HCT116 (cell line): ENCODE results near the gene KCNA2. TPM values are rescaled to one million over a fixed set of nuclear protein-coding genes. Genes with fewer than 3 reads are reported as not detected.

ENCODE experiments used
- ATAC-seq: fragments of 200-7000 bp; cut with Tn5 transposase; 2 replicates; pipeline ENCODE4 v1.9.1; 2020; ENCODE audit warnings: mild to moderate bottlenecking, moderate library complexity
- BruUV-seq: library from RNA; stranded (reverse); fragments of 400-500 nt; replicated peaks from 2 replicates; lab custom pipeline; 2021; lab: Mats Ljungman, UMichigan
- CTCF ChIA-PET: fragments of 300-600 bp; sonication (Branson Sonifier 250); formaldehyde crosslinking; loops from one replicate; lab custom pipeline; 2021; ENCODE audit warnings: antibody characterized with exemption; lab: Charles Lee
- POLR2A ChIA-PET: fragments of 300-600, 350-600 bp; sonication (Branson Sonifier 250); formaldehyde crosslinking; loops from one replicate; lab custom pipeline; 2021; ENCODE audit warnings: antibody characterized with exemption; lab: Charles Lee
- RAD21 ChIA-PET, 2 experiments: fragments of 300-600 bp; sonication (Branson Sonifier 250); formaldehyde crosslinking; loops; one replicate each; lab custom pipeline; 2023; ENCODE audit warnings: low total read pairs in 2 of 2; ENCODE audit not compliant: uncharacterized antibody in 2 of 2, unreplicated experiment in 2 of 2, low non-redundant PET in 1 of 2; lab: Charles Lee
- DNase-seq: peaks from one replicate; pipeline ENCODE4 v3.0.0-alpha.2; 2010; ENCODE audit warnings: low read depth, low spot score
- H2AFZ ChIP-seq: fragments of 200-600 bp; shearing (Covaris generic), sonication (generic); 2 replicates; pipeline ENCODE4 v1.6.1; 2017; ENCODE audit warnings: low read depth, mixed run types, mixed read lengths, antibody characterized with exemption, low read length; ENCODE audit not compliant: poor library complexity, severe bottlenecking
- H3K27ac ChIP-seq: 2 replicates; pipeline ENCODE4 v1.5.1; 2012; ENCODE audit warnings: low read depth, low read length
- H3K27me3 ChIP-seq: fragments of 200-600 bp; sonication (generic); 2 replicates; pipeline ENCODE4 v1.6.1; 2016; ENCODE audit warnings: mixed run types, low read length, mixed read lengths; ENCODE audit not compliant: insufficient read depth
- H3K36me3 ChIP-seq, 2 experiments: fragments of 200-500 bp in 1 of 2; fragments of 200-600 bp in 1 of 2; sonication (Bioruptor generic) in 1 of 2; sonication (generic) in 1 of 2; 2 replicates each; pipeline versions ENCODE4 v1.5.1 to v1.6.1; 2014 to 2016; ENCODE audit warnings: low read length in 2 of 2, inconsistent platforms in 1 of 2, mixed read lengths in 1 of 2, mixed run types in 1 of 2; ENCODE audit not compliant: insufficient read depth in 2 of 2, control insufficient read depth in 1 of 2
- H3K4me1 ChIP-seq, 2 experiments: fragments of 200-600 bp in 1 of 2; sonication (generic) in 1 of 2; 2 replicates each; pipeline versions ENCODE4 v1.5.1 to v1.6.1; 2012 to 2017; ENCODE audit warnings: low read length in 2 of 2, inconsistent platforms in 1 of 2, mild to moderate bottlenecking in 1 of 2, mixed read lengths in 1 of 2, mixed run types in 1 of 2, moderate library complexity in 1 of 2; ENCODE audit not compliant: insufficient read depth in 2 of 2, control insufficient read depth in 1 of 2
- H3K4me2 ChIP-seq: fragments of 200-600 bp; sonication (generic); 2 replicates; pipeline ENCODE4 v1.6.1; 2017; ENCODE audit warnings: mixed run types, low read length, mixed read lengths
- H3K4me3 ChIP-seq, 2 experiments: fragments of 200-600 bp in 1 of 2; sonication (generic) in 1 of 2; replicated peaks in 1 of 2; 2 replicates each; pipeline ENCODE4 v1.5.1; 2011 to 2016; ENCODE audit warnings: low read length in 2 of 2, control low read depth in 1 of 2, low read depth in 1 of 2, mild to moderate bottlenecking in 1 of 2, mixed read lengths in 1 of 2, mixed run types in 1 of 2
- H3K79me2 ChIP-seq: fragments of 200-600 bp; sonication (generic); 2 replicates; pipeline ENCODE4 v1.6.1; 2017; ENCODE audit warnings: mild to moderate bottlenecking, mixed run types, low read length, moderate library complexity, mixed read lengths; ENCODE audit not compliant: insufficient read depth
- H3K9ac ChIP-seq: fragments of 200-600 bp; sonication (generic); 2 replicates; pipeline ENCODE4 v1.6.1; 2016; ENCODE audit warnings: low read length, mixed read lengths
- H3K9me2 ChIP-seq: fragments of 200-600 bp; sonication (generic), shearing (Covaris generic); 2 replicates; pipeline ENCODE4 v1.6.1; 2017; ENCODE audit warnings: mixed run types, mild to moderate bottlenecking, moderate library complexity; ENCODE audit not compliant: insufficient read depth
- H3K9me3 ChIP-seq, 2 experiments: fragments of 200-500 bp in 1 of 2; fragments of 200-600 bp in 1 of 2; sonication (Bioruptor generic) in 1 of 2; sonication (generic) in 1 of 2; 2 replicates each; pipeline ENCODE4 v1.6.1; 2014 to 2017; ENCODE audit warnings: low read length in 2 of 2, mixed read lengths in 2 of 2, inconsistent platforms in 1 of 2, low read depth in 1 of 2, mild to moderate bottlenecking in 1 of 2, mixed run types in 1 of 2, moderate library complexity in 1 of 2; ENCODE audit not compliant: control insufficient read depth in 1 of 2, insufficient read depth in 1 of 2
- H4K20me1 ChIP-seq: fragments of 200-600 bp; sonication (generic), shearing (Covaris generic); 2 replicates; pipeline ENCODE4 v1.6.1; 2017; ENCODE audit warnings: mixed run types, mild to moderate bottlenecking, moderate library complexity; ENCODE audit not compliant: insufficient read depth
- ATF3 ChIP-seq: IDR thresholded peaks from 2 replicates; pipeline ENCODE4 v1.6.1; 2012
- CBX3 ChIP-seq: IDR thresholded peaks from 2 replicates; pipeline ENCODE4 v1.6.1; 2012; ENCODE audit warnings: low read depth
- CEBPB ChIP-seq: IDR thresholded peaks from 2 replicates; pipeline ENCODE4 v1.6.1; 2012; ENCODE audit warnings: low read depth
- EGR1 ChIP-seq: IDR thresholded peaks from 2 replicates; pipeline ENCODE4 v1.6.1; 2012; ENCODE audit warnings: low read depth
- ELF1 ChIP-seq: IDR thresholded peaks from 2 replicates; pipeline ENCODE4 v1.6.1; 2012; ENCODE audit warnings: low read depth, borderline replicate concordance
- EZH2 ChIP-seq: fragments of 200-600 bp; sonication (generic); IDR thresholded peaks from 2 replicates; pipeline ENCODE4 v1.6.1; 2017; ENCODE audit warnings: antibody characterized with exemption, mixed run types
- EZH2phosphoT487 ChIP-seq: fragments of 200-600 bp; IDR thresholded peaks from 2 replicates; pipeline ENCODE4 v1.6.1; 2018; ENCODE audit warnings: antibody characterized with exemption, borderline replicate concordance
- JUND ChIP-seq: IDR thresholded peaks from 2 replicates; pipeline ENCODE4 v1.6.1; 2012
- MAX ChIP-seq: IDR thresholded peaks from 2 replicates; pipeline ENCODE4 v1.6.1; 2012
- POLR2A ChIP-seq: IDR thresholded peaks from 2 replicates; pipeline ENCODE4 v1.7.0; 2011; ENCODE audit warnings: borderline replicate concordance; ENCODE audit not compliant: insufficient read depth, insufficient read length; ENCODE audit errors: extremely low read depth
- POLR2AphosphoS5 ChIP-seq: IDR thresholded peaks from 2 replicates; pipeline ENCODE4 v1.6.1; 2011; ENCODE audit warnings: mild to moderate bottlenecking, low read depth, low read length, moderate library complexity
- RAD21 ChIP-seq: IDR thresholded peaks from 2 replicates; pipeline ENCODE4 v1.6.1; 2012; ENCODE audit warnings: low read depth, mild to moderate bottlenecking
- SIN3A ChIP-seq: IDR thresholded peaks from 2 replicates; pipeline ENCODE4 v1.6.1; 2012; ENCODE audit warnings: low read depth
- SP1 ChIP-seq: IDR thresholded peaks from 2 replicates; pipeline ENCODE4 v1.6.1; 2012; ENCODE audit warnings: low read depth
- SRF ChIP-seq: IDR thresholded peaks from 2 replicates; pipeline ENCODE4 v1.6.1; 2012; ENCODE audit warnings: low read depth
- TCF7L2 ChIP-seq: IDR thresholded peaks from 2 replicates; pipeline ENCODE4 v1.7.0; 2011; ENCODE audit warnings: borderline replicate concordance, inconsistent platforms; ENCODE audit not compliant: insufficient read depth, insufficient read length; ENCODE audit errors: extremely low read depth
- YY1 ChIP-seq: IDR thresholded peaks from 2 replicates; pipeline ENCODE4 v1.6.1; 2011; ENCODE audit warnings: low read length, low read depth, moderate library complexity, mild to moderate bottlenecking; ENCODE audit not compliant: insufficient replicate concordance; ENCODE audit errors: extremely low read depth
- ZNF274 ChIP-seq: fragments of 200-500 bp; sonication (Bioruptor generic); IDR thresholded peaks from 2 replicates; pipeline ENCODE4 v1.6.1; 2014; ENCODE audit warnings: mild to moderate bottlenecking, low read depth, low read length, inconsistent platforms
- intact Hi-C: fragments of 100-400 bp; cut with micrococcal nuclease; formaldehyde crosslinking; loops from 2 replicates; pipeline ENCODE4 v1.10.0; 2022
- total RNA-seq: library from RNA; stranded (reverse); gene quantifications from one replicate; pipeline ENCODE4 v1.2.1, GENCODE V29; 2021; ENCODE audit not compliant: unreplicated experiment
- TF ChIP-seq, protein P1 (sequence below), 3 experiments: fragments of 200-600 bp in 1 of 3; sonication (generic) in 1 of 3; IDR thresholded peaks in 2 of 3; conservative IDR thresholded peaks in 1 of 3; 2 replicates each; pipeline ENCODE4 v1.5.1; 2012 to 2017; ENCODE audit warnings: low read depth in 2 of 3, low read length in 2 of 3, antibody characterized with exemption in 1 of 3, borderline replicate concordance in 1 of 3, control low read depth in 1 of 3, mild to moderate bottlenecking in 1 of 3, mixed read lengths in 1 of 3, mixed run types in 1 of 3, moderate library complexity in 1 of 3; ENCODE audit not compliant: insufficient read depth in 1 of 3

Gene KCNA2
- total RNA-seq, 1 experiment from 2014 or later: not detected

GRCh38 chr1:110606657-110607535, 738 bp upstream of the KCNA2 start:
- Histone ChIP-seq H3K9me3 (no peaks in the 10 kb centered on the region), H3K27ac (no peak overlapping the region), H2AFZ (no peak overlapping the region), H3K79me2 (no peaks in the 10 kb centered on the region), H3K4me2 (no peak overlapping the region), H4K20me1 (no peaks in the 10 kb centered on the region), H3K36me3 (no peaks in the 10 kb centered on the region), H3K9ac (no peak overlapping the region), H3K27me3 (peaks cover 3% of the 10 kb centered on the region), H3K4me3 (no peak overlapping the region), H3K9me2 (no peaks in the 10 kb centered on the region), H3K4me1 (no peaks in the 10 kb centered on the region)
- BruUV-seq: no TSS peak
- POLR2A ChIA-PET: no interaction called here
- CTCF ChIA-PET: no interaction called here
- intact Hi-C loops: no loop called here
- DNase-seq: no peak
- RAD21 ChIA-PET: no interaction called here
- ATAC-seq: no peak
- TF ChIP-seq CEBPB (no peak), POLR2A (no peak), POLR2AphosphoS5 (no peak), ZNF274 (no peak), RAD21 (no peak)

- no peaks in the 10 kb centered on the region for H3K9me2 ChIP-seq
- H3K4me1 ChIP-seq: no peaks in the 10 kb centered on the region
- H3K4me3 ChIP-seq: no peak overlapping the region
- no peak overlapping the region for H3K9ac ChIP-seq
- ATAC-seq: no peak
- POLR2A ChIA-PET: no interaction called here
- TF ChIP-seq TCF7L2: no peak
- TF ChIP-seq ZNF274: no peak
- TF ChIP-seq JUND: no peak
- TF ChIP-seq EZH2: no peak
- TF ChIP-seq EZH2phosphoT487: no peak
- no peak for TF ChIP-seq YY1
- TF ChIP-seq ELF1: no peak
- TF ChIP-seq ATF3: no peak
- no peak for TF ChIP-seq RAD21
- TF ChIP-seq POLR2A: no peak
- no peak for TF ChIP-seq POLR2AphosphoS5
- no peak for TF ChIP-seq CBX3
- no peak for TF ChIP-seq EGR1
- TF ChIP-seq, protein P1, sequence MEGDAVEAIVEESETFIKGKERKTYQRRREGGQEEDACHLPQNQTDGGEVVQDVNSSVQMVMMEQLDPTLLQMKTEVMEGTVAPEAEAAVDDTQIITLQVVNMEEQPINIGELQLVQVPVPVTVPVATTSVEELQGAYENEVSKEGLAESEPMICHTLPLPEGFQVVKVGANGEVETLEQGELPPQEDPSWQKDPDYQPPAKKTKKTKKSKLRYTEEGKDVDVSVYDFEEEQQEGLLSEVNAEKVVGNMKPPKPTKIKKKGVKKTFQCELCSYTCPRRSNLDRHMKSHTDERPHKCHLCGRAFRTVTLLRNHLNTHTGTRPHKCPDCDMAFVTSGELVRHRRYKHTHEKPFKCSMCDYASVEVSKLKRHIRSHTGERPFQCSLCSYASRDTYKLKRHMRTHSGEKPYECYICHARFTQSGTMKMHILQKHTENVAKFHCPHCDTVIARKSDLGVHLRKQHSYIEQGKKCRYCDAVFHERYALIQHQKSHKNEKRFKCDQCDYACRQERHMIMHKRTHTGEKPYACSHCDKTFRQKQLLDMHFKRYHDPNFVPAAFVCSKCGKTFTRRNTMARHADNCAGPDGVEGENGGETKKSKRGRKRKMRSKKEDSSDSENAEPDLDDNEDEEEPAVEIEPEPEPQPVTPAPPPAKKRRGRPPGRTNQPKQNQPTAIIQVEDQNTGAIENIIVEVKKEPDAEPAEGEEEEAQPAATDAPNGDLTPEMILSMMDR (IDR thresholded peaks at IDR 0.05 in 2 of 3, conservative IDR thresholded peaks at IDR 0.05 in 1 of 3; ENCODE audit: borderline replicate concordance in 1 of 3, insufficient read depth in 1 of 3, low read depth in 2 of 3, low read length in 2 of 3): no peak
- TF ChIP-seq CEBPB: no peak
- no peak for TF ChIP-seq SIN3A
- TF ChIP-seq SP1: no peak
- no peak for TF ChIP-seq SRF
- no peak for TF ChIP-seq MAX
- TF ChIP-seq, all 23 proteins: peak for 0
- Histone ChIP-seq H3K27ac (no peak overlapping the region), H3K27me3 (peaks cover 3% of the 10 kb centered on the region), H4K20me1 (no peaks in the 10 kb centered on the region), H2AFZ (no peak overlapping the region), H3K79me2 (no peaks in the 10 kb centered on the region), H3K36me3 (no peaks in the 10 kb centered on the region), H3K9me3 (no peaks in the 10 kb centered on the region), H3K4me2 (no peak overlapping the region)
- CTCF ChIA-PET: interaction anchor here (1.9 kb wide), 1 partner anchor 14 kb away, joined by 8 read pairs; no protein-coding TSS in a partner anchor
- intact Hi-C loops: no loop called here
- BruUV-seq: no TSS peak
- RAD21 ChIA-PET: no interaction called here
- no peak for DNase-seq
Observed at GRCh38 chr1:110605446-110605845, 712 bp downstream of the KCNA2 start.
